Stimulated activated CD8-positive, alpha-beta memory T cell treated with anti-CD3 and anti-CD28 coated beads, Interleukin-4, amount 100 ng/mL, for 4 hours (primary cell): ENCODE measurements around the gene CCDC9.
"Not testable (repeated sequence)": the region's sequence is repeated elsewhere in the genome, so short reads cannot be mapped to it uniquely, and the experiment has no call there.

Source experiments
- DNase-seq, 2 donors: peaks; one replicate each; pipeline ENCODE4 v3.0.0-alpha.2; 2020; ENCODE audit warnings: low read depth in 2 of 2, low spot score in 1 of 2

CCDC9 gene

DNA sequence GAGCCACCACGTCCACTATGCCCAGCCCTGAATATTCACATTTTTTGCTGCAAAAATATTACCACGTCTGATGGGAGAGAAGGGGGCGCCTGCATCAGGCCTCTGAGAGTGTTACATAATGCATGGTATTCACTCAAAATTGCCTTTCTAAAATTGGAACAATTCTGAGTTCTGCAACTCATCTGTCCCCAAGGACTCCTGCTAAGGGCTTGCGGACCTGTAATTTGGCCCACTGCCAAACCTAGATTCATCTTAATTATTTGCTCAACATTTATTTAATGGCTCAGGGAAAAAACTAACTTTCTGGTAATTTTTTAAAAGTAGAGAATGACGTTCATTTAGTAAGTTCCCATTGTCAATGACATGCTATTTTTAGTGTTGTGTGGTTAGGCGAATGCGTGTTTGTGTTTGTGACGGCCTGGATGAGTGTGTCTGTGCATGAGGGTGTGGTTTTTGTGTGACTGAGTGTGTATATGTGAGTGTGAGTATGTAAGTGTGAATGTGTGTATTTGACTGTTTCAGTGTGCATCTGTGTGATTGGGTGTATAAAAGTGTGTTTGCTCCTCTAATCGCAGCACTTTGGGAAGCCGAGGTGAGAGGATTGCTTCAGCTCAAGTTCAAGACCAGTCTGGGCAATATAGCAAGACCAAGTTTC is 27.2 kb downstream of the CCDC9 start:
- DNase-seq = no peak

DNA sequence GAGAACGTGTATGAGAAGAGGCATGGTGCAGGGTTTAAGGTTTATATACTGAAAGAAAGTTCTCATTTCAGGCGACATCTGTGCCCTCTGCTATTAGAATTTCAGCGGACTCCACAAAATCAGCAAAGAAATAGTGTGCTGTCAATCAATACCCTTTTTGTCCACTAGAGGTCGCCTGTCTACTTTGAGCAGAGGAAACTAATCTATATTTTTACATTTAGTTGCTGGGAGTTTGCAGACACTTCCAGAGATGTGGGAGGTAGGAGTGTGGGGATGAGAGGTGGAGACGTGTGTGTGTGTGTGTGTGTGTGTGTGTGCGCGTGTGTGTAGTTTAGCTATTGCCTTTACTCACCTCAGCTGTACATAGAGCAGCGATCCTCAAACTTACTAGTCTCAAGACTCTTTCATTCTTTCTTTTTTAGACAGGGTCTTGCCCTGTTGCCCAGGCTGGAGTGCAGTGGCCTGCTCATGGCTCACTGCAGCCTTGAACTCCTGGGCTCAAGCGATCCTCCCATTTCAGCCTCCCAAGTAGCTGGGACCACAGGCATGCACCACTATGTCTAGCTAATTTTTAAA is 28.1 kb downstream of the CCDC9 start:
- DNase-seq = no peak

DNA sequence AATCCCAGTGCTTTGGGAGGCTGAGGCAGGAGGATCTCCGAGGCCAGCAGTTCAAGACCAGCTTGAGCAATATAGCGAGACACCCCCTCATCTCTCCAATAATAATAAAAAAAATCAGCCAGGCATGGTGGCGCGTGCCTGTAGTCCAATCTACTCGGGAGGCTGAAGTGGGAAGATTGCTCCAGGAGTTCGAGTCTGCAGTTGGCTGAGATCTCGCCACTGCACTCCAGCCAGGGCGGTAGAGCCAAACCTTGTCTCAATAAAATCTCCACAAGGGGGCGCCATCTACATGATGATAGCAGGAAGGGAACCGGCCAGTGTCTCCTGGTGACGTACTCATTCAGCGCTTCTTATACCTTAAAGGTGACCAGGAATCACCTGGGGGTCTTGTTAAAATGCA is 39.7 kb downstream of the CCDC9 start:
- peak; percentile 35 to 62 for DNase-seq

DNA sequence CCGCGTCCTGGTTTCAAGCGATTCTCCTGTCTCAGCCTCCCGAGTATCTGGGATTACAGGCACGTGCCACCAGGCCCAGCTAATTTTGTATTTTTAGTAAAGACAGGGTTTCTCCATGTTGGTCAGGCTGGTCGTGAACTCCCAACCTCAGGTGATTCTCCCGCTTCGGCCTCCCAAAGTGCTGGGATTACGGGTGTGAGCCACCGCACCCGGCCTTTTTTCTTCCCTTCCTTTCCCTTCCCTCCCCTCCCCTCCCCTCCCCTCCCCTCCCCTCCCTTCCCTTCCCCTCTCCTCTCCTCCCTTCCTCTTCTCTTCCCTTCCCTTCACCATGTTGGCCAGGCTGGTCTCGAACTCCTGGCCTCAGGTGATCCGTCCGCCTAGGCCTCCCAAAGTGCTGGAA is 44.5 kb downstream of the CCDC9 start:
- DNase-seq = not testable (repeated sequence)

DNA sequence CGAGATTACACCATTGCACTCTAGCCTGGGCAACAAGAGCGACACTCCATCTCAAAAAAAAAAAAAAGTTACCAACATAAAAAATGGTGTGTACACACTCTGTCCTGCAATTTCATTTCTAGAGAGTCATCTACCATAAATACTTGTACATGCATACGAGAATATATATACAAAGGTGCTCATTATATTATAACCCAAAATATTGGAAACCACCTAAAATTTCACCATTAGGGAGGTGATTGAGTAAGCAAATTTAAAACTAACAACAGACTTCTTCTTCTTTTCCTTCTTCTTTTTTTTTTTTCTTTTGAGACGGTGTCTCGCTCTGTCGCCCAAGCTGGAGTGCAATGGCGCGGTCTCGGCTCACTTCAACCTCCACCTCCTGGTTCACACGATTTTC is 45.9 kb downstream of the CCDC9 start:
- DNase-seq = no peak

DNA sequence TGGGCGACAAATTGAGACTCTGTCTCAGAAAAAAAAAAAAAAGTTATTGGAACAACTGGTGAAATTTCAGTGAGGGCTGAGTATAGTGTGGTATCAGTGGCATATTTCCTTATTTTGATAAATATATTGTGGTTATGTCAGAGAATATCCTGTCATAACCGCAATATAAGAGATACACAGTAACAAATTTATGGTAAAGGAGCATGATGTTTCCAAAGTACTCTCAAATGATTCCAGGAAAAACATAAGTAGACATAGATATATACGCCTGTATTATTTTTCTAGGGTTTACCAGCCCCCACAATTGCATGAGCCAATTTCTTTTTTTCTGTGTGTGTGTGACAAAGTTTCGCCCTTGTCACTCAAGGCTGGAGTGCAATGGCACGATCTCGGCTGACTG is 47.6 kb downstream of the CCDC9 start:
- DNase-seq = no peak

DNA sequence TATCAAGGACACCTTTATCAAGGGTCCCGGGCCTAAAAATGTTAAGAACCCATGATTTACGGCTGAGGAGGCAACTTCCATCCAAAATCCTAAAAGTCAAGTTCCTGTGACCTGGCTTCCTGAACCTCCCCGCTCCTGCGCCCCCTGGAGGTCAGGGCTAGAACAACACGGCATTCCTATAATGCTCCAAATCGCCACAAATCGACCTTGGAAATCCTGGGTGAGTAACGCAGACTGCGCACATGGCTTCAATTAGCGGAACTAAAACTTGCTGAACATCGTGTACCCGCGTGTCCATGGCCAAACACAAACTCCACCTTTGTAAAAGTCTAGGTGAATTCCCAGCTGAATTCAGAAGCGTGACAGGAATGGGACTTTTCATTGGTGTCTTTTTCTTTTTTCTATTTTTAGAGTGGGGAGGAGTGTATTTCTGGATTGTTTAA is 49.0 kb downstream of the CCDC9 start:
- DNase-seq = peak; percentile 18 to 40

DNA sequence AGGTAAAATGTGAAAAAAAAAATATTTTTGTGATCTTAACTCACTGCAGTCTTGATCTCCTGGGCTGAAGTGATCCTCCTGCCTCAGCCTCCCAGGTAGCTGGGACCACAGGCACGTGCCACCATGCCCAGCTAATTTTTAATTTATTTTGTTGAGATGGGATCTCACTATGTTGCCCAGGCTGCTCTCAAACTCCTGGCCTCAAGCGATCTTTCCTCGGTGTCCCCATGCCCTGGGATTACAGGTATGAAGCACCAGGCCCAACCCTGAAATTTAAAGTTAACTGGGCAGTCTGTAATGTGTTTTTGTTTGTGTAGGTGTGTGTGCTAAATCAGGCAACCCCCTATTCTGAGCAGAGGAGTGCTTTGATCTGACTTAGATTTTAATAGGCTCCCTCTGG is 50.0 kb downstream of the CCDC9 start:
- DNase-seq = no peak

DNA sequence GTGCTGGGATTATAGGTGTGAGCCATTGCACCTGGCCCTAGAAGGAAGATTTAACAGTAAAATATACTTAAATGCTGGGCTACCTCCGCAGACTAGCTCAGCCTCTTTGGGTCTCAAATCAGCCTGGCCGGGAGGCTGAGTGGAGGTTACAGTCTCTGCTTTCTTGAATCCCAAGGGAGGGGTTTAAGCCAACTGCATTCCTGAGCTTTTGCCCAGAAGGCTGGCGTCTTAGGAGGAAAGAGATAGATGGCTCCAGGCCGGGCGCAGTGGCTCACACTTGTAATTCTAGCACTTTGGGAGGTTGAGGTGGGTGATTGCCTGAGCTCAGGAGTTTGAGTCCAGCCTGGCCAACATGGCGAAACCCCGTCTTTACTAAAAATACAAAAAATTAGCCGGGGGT is 52.7 kb downstream of the CCDC9 start:
- DNase-seq = no peak

DNA sequence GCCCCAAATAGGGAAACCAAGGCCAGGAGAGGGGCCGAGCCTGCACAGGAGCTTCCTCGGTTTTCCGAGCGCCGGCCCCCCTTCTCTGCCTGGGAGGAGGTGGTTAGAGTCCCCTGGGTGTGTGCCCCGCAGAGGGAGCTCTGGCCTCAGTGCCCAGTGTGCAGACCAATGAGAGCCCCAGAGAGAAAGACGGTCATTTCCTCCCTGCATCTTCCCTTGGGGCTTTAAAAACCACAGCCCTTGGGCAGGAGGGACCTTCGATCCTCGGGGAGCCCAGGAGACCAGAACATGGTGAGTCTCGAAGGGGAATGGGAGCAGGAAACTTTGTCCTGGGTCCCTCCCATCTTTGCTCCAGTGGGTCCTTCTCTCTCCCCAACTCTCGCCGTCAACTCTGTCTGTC is 53.3 kb downstream of the CCDC9 start, which contains the start of gene C5AR1:
C5AR1 (plus strand) TSS at position 254 of the 400 bp plus-strand sequence; CDS start at position 289, 35 bp downstream.
- DNase-seq = no peak

DNA sequence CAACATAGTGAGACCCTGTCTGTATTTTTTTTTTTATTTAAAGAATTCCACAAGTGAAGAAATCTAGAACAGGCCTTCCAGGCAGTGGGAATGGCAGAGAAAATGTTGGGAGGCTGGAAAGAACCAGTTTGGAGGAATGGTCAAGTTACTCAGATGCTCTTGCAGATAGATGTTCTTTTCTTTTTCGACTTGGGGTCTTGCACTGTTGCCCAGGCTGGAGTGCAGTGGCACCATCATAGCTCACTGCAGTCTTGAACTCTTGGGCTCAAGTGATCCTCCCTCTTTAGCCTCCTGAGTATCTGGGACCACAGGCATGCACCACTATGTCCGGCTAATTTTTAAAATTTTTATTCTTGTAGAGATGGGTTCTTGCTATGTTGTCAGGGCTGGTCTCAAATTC is 54.0 kb downstream of the CCDC9 start:
- DNase-seq = no peak

DNA sequence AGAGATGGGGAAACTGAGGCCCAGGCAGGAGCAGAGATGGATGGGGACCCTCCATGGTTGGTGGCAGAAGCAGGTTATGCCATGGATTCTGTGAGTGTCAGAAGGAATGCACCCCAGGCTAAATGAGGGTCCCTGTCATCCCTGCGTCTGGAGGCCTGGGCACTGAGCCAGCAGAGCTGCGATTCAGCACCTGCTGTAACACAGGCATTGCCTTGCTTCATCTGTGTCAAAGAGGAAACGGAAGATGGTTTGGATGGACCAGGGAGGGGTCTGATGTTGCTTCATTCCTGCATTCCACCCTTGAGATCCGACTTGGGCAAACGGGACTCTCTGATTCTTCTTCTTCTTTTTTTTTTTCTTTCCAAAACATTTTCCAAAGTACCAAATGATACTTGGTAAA is 54.5 kb downstream of the CCDC9 start:
- DNase-seq = no peak

DNA sequence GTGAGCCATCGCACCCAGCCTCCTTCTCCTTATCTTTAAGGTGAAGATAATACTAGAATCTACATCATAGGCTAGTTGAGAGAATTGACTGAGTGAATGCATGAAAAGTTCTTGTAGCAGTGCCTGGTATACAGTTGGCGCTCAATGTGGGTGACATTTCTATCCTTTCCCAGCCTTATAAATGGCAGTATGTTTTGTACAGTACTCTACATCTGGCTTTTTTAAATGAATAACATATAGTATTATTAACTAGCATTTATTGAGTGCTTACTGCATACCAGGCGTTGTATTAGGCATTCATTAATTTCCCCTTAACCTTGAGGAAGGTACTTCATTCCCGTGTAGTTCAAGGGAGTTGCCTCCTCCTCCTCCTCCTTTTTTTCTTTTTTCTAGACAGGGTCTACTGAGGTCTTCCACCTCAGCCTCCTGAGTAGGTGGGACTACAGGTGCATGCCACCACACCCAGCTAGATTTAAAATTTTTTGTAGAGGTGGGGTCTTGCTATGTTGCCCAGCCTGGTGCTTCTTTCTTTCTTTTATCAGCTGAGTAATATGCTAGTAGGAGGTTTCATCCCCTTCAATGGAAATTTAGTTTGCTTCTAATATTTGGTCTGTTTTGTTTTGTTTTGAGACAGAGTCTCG is 56.2 kb downstream of the CCDC9 start:
- DNase-seq = no peak

DNA sequence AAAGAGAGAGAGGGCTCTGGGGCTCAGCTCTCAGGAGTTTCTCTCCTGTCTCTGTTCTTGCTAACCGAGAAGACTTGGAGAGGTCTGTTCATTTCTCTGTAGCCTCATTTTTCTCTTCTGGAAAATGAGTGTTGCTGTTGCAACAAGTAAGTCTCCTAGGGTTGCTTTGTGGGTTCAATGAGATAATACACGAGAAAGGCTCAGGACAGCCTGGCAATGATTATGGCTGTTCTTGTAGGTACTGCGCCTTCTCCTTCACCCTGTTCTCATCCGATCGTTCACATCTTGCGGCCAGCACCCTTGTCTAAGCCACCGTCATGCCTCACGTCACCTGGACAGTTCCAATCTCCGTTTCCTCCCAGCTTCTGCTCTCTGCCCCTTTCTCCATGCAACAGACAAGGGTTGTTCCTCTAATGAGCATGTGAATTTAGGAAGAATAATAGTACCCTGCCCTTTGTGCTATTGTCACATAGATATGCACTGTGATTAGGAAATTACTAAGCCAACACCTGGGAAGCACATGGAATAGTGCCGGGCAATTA is 57.5 kb downstream of the CCDC9 start:
- DNase-seq = no peak

DNA sequence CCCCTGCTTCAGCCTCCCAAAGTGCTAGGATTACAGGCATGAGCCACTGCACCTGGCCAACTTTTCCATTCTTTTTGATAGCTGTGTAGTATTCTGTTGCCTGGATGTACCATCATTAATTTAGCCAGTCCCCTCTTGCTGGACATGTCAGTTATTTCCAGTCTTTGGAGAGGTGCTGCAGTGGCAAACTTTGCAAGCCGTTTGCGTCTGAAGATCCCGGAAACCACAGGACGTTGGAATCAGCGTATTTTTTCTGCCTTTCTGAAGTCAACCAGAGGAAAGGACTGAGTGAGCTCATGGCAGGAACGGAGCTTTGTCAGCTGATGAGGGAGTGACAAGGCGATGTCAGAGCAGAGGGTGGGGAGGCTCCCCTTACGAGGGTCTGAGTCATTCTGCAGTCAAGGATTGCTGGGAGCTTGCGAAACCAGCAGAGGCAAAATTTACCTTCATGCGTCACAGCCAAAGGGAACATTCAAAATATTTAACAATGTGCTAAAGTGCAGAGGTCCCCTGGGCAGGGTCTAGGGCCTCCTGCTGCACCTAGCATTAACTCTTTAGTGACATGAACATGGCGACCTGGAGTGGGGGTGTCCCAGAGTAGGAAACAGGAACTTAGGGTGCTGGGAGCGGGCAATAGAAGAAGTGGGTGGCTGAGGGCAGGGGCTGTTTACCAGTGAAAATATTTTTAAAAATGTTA is 58.9 kb downstream of the CCDC9 start:
- DNase-seq = no peak

DNA sequence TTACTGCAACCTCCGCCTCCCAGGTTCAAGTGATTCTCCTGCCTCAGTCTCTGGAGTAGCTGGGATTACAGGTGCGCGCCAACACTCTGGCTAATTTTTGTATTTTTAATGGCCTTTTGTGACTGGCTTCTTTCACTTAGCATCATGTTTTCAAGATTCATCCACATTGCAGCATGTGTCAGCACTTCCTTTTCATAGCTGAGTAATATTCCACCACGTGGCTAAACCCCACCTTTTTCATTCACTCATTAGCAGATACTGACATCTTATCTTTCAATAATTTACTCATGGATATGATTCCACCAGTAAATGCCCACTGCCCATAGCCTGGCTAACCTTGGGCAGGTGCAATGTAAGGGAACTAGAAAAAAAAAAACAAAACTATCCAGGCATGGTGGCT is 60.2 kb downstream of the CCDC9 start:
- DNase-seq = no peak

DNA sequence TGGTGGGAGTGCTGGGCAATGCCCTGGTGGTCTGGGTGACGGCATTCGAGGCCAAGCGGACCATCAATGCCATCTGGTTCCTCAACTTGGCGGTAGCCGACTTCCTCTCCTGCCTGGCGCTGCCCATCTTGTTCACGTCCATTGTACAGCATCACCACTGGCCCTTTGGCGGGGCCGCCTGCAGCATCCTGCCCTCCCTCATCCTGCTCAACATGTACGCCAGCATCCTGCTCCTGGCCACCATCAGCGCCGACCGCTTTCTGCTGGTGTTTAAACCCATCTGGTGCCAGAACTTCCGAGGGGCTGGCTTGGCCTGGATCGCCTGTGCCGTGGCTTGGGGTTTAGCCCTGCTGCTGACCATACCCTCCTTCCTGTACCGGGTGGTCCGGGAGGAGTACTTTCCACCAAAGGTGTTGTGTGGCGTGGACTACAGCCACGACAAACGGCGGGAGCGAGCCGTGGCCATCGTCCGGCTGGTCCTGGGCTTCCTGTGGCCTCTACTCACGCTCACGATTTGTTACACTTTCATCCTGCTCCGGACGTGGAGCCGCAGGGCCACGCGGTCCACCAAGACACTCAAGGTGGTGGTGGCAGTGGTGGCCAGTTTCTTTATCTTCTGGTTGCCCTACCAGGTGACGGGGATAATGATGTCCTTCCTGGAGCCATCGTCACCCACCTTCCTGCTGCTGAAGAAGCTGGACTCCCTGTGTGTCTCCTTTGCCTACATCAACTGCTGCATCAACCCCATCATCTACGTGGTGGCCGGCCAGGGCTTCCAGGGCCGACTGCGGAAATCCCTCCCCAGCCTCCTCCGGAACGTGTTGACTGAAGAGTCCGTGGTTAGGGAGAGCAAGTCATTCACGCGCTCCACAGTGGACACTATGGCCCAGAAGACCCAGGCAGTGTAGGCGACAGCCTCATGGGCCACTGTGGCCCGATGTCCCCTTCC is 63.9 kb downstream of the CCDC9 start:
- no peak for DNase-seq
